ENCODE measurements around the gene HES4. TPM values are rescaled to one million over a fixed set of nuclear protein-coding genes. Genes with fewer than 3 reads are reported as not detected.
A peak's percentile ranks its signal among the peaks of the same experiment; 100 is the strongest.

Gene HES4
- polyA plus RNA-seq, 1 experiment, result 10.8 TPM

- ChIA-PET CTCF (interaction anchor here (1.3 kb wide), 1 partner anchor 55 kb away, joined by 3 read pairs; no protein-coding TSS in a partner anchor), POLR2A (no interaction called here)
- peak overlapping the region; percentile 73 for H3K4me3 ChIP-seq (ENCODE audit: low read depth, low read length)
These were observed 38.7 kb downstream of the HES4 start for GRCh38 chr1:961132-961669.

GRCh38 chr1:960363-961131, 39.4 kb downstream of the HES4 start, which contains the start of gene KLHL17:
TSS of gene KLHL17 (plus strand) at chr1:960584. CDS start at chr1:960694, 110 bp downstream.
- H3K4me3 ChIP-seq (ENCODE audit: low read depth, low read length), result peak within 1 kb of the TSS; percentile 73
- H3K27me3 ChIP-seq (ENCODE audit: control insufficient read depth, insufficient read depth, low read length), result no peaks in the 10 kb centered on the region; the same call in 1 of the 2 replicates
- no peak for DNase-seq (ENCODE audit: low read depth)
- ChIA-PET POLR2A (no interaction called here), CTCF (interaction anchor here (1.3 kb wide), 1 partner anchor 54 kb away, joined by 3 read pairs; no protein-coding TSS in a partner anchor)
- no peak for TF ChIP-seq CTCF (IDR thresholded peaks at IDR 0.05; ENCODE audit: insufficient read depth, low read depth, low read length)
- H3K36me3 ChIP-seq (ENCODE audit: control insufficient read depth, insufficient read depth, low read length), result peaks cover 23% of the 10 kb centered on the region

More at GRCh38 chr1:961132-961669, 38.7 kb downstream of the HES4 start:
- DNase-seq (ENCODE audit: low read depth), result no peak
- no peak for TF ChIP-seq CTCF (IDR thresholded peaks at IDR 0.05; ENCODE audit: insufficient read depth, low read depth, low read length)
- no peaks in the 10 kb centered on the region; the same call in 1 of the 2 replicates for H3K27me3 ChIP-seq (ENCODE audit: control insufficient read depth, insufficient read depth, low read length)
- H3K36me3 ChIP-seq (ENCODE audit: control insufficient read depth, insufficient read depth, low read length), result peaks cover 17% of the 10 kb centered on the region

GRCh38 chr1:959731-960362, 40.0 kb downstream of the HES4 start:
- Histone ChIP-seq H3K36me3 (ENCODE audit: control insufficient read depth, insufficient read depth, low read length) (peaks cover 27% of the 10 kb centered on the region), H3K27me3 (ENCODE audit: control insufficient read depth, insufficient read depth, low read length) (no peaks in the 10 kb centered on the region; the same call in 1 of the 2 replicates), H3K4me3 (ENCODE audit: low read depth, low read length) (peak overlapping the region; percentile 73)
- TF ChIP-seq CTCF (IDR thresholded peaks at IDR 0.05; ENCODE audit: insufficient read depth, low read depth, low read length), result no peak
- CTCF ChIA-PET, result interaction anchor here (1.0 to 1.3 kb wide), 3 partner anchors 21 to 37 kb away, joined by 3 to 6 read pairs (median 3); no protein-coding TSS in a partner anchor
- POLR2A ChIA-PET, result no interaction called here
- DNase-seq (ENCODE audit: low read depth), result no peak

GRCh38 chr1:958823-959730, 40.8 kb downstream of the HES4 start, which contains the start of gene NOC2L:
TSS of gene NOC2L (minus strand) at chr1:959256. CDS start at chr1:959240, 16 bp downstream.
- POLR2A ChIA-PET, result no interaction called here
- DNase-seq (ENCODE audit: low read depth), result no peak
- H3K4me3 ChIP-seq (ENCODE audit: low read depth, low read length), result peak within 1 kb of the TSS; percentile 89
- CTCF ChIA-PET, result interaction anchor here (1.0 to 1.3 kb wide), 3 partner anchors 21 to 36 kb away, joined by 3 to 6 read pairs (median 3); no protein-coding TSS in a partner anchor
- no peaks in the 10 kb centered on the region; the same call in 1 of the 2 replicates for H3K27me3 ChIP-seq (ENCODE audit: control insufficient read depth, insufficient read depth, low read length)
- TF ChIP-seq CTCF (IDR thresholded peaks at IDR 0.05; ENCODE audit: insufficient read depth, low read depth, low read length), result no peak
- peaks cover 32% of the 10 kb centered on the region for H3K36me3 ChIP-seq (ENCODE audit: control insufficient read depth, insufficient read depth, low read length)

All from BJ (cell line).